ENCODE measurements around the gene MICAL2. TPM values are rescaled to one million over a fixed set of nuclear protein-coding genes. Genes with fewer than 3 reads are reported as not detected.

MICAL2 gene
- total RNA-seq, 2 experiments from 2014 or later, result 213 to 220 TPM

- ChIA-PET CTCF (interaction anchor here (0.5 to 2.1 kb wide), 7 partner anchors 9 to 119 kb away, joined by 3 to 8 read pairs (median 4); no protein-coding TSS in a partner anchor), POLR2A (interaction anchor here (0.9 to 2.0 kb wide), 5 partner anchors 12 to 73 kb away, joined by 3 to 8 read pairs (median 3); no protein-coding TSS in a partner anchor)
- H3K27ac Mint-ChIP-seq, result no peak overlapping the region
- peaks cover 48% of the 10 kb centered on the region for H3K4me1 Mint-ChIP-seq (ENCODE audit: low read depth)
- intact Hi-C loops (cut with micrococcal nuclease), result no loop called here
- peaks cover 23% of the 10 kb centered on the region for H3K36me3 Mint-ChIP-seq
- no peaks in the 10 kb centered on the region for H3K9me3 Mint-ChIP-seq
- H3K27me3 Mint-ChIP-seq, result no peaks in the 10 kb centered on the region
- no peak overlapping the region for H3K4me3 Mint-ChIP-seq
- no peak for DNase-seq
Measured at GRCh38 chr11:12163181-12163941, 53.0 kb downstream of the MICAL2 start.

GRCh38 chr11:12164061-12165014, 53.9 kb downstream of the MICAL2 start:
- no peak for DNase-seq
- peaks cover 39% of the 10 kb centered on the region for H3K4me1 Mint-ChIP-seq (ENCODE audit: low read depth)
- H3K27me3 Mint-ChIP-seq, result no peaks in the 10 kb centered on the region
- intact Hi-C loops (cut with micrococcal nuclease), result no loop called here
- H3K4me3 Mint-ChIP-seq, result no peak overlapping the region
- POLR2A ChIA-PET, result interaction anchor here (0.9 to 2.0 kb wide), 5 partner anchors 12 to 72 kb away, joined by 3 to 8 read pairs (median 3); no protein-coding TSS in a partner anchor
- CTCF ChIA-PET, result interaction anchor here (0.5 to 2.1 kb wide), 8 partner anchors 14 to 118 kb away, joined by 3 to 8 read pairs (median 4); no protein-coding TSS in a partner anchor
- H3K9me3 Mint-ChIP-seq, result no peaks in the 10 kb centered on the region
- H3K27ac Mint-ChIP-seq, result peak overlapping the region; percentile 15
- peaks cover 23% of the 10 kb centered on the region for H3K36me3 Mint-ChIP-seq

GRCh38 chr11:12165237-12165875, 55.0 kb downstream of the MICAL2 start:
- CTCF ChIA-PET, result interaction anchor here (0.7 to 3.0 kb wide), 4 partner anchors 59 to 118 kb away, joined by 3 to 8 read pairs (median 4); no protein-coding TSS in a partner anchor

GRCh38 chr11:12166299-12167060, 56.1 kb downstream of the MICAL2 start:
- peaks cover 34% of the 10 kb centered on the region for H3K4me1 Mint-ChIP-seq (ENCODE audit: low read depth)
- ChIA-PET POLR2A (interaction anchor here (0.9 to 1.1 kb wide), 4 partner anchors 9 to 27 kb away, joined by 3 to 5 read pairs (median 3); no protein-coding TSS in a partner anchor), CTCF (interaction anchor here (0.8 to 3.0 kb wide), 7 partner anchors 18 to 119 kb away, joined by 3 to 8 read pairs (median 4); no protein-coding TSS in a partner anchor)
- no peaks in the 10 kb centered on the region for H3K9me3 Mint-ChIP-seq
- peaks cover 30% of the 10 kb centered on the region for H3K36me3 Mint-ChIP-seq
- no peak for DNase-seq
- intact Hi-C loops (cut with micrococcal nuclease), result loop anchor here (1.0 kb wide), 3 partner anchors 9 to 24 kb away; no protein-coding TSS in a partner anchor
- H3K27ac Mint-ChIP-seq, result peak overlapping the region; percentile 75
- H3K4me3 Mint-ChIP-seq, result no peak overlapping the region
- H3K27me3 Mint-ChIP-seq, result no peaks in the 10 kb centered on the region

More at GRCh38 chr11:12165237-12165875, 55.0 kb downstream of the MICAL2 start:
- no peak for DNase-seq
- Mint-ChIP-seq H3K36me3 (peaks cover 27% of the 10 kb centered on the region), H3K4me1 (ENCODE audit: low read depth) (peaks cover 35% of the 10 kb centered on the region), H3K4me3 (no peak overlapping the region), H3K27ac (no peak overlapping the region), H3K9me3 (no peaks in the 10 kb centered on the region), H3K27me3 (no peaks in the 10 kb centered on the region)
- POLR2A ChIA-PET, result no interaction called here
- intact Hi-C loops (cut with micrococcal nuclease), result no loop called here

GRCh38 chr11:12167061-12168000, 56.9 kb downstream of the MICAL2 start:
- intact Hi-C loops (cut with micrococcal nuclease), result loop anchor here (1.0 kb wide), 3 partner anchors 10 to 23 kb away; no protein-coding TSS in a partner anchor

GRCh38 chr11:12168114-12168513, 57.7 kb downstream of the MICAL2 start:
- DNase-seq, result no peak
- Mint-ChIP-seq H3K4me3 (no peak overlapping the region), H3K27ac (no peak overlapping the region), H3K4me1 (ENCODE audit: low read depth) (peaks cover 40% of the 10 kb centered on the region), H3K36me3 (peaks cover 25% of the 10 kb centered on the region), H3K27me3 (no peaks in the 10 kb centered on the region), H3K9me3 (no peaks in the 10 kb centered on the region)
- POLR2A ChIA-PET, result interaction anchor here (0.8 to 1.3 kb wide), 2 partner anchors 11 to 18 kb away, joined by 3 to 5 read pairs; no protein-coding TSS in a partner anchor
- intact Hi-C loops (cut with micrococcal nuclease), result no loop called here
- CTCF ChIA-PET, result interaction anchor here (0.8 to 3.0 kb wide), 2 partner anchors 16 to 68 kb away, joined by 3 to 8 read pairs; no protein-coding TSS in a partner anchor

More at GRCh38 chr11:12167061-12168000, 56.9 kb downstream of the MICAL2 start:
- H3K27ac Mint-ChIP-seq, result peak overlapping the region; percentile 75
- H3K27me3 Mint-ChIP-seq, result no peaks in the 10 kb centered on the region
- no peaks in the 10 kb centered on the region for H3K9me3 Mint-ChIP-seq
- peaks cover 28% of the 10 kb centered on the region for H3K36me3 Mint-ChIP-seq
- CTCF ChIA-PET, result interaction anchor here (0.8 to 3.0 kb wide), 3 partner anchors 15 to 69 kb away, joined by 3 to 8 read pairs (median 5); no protein-coding TSS in a partner anchor
- POLR2A ChIA-PET, result interaction anchor here (0.8 to 1.3 kb wide), 4 partner anchors 11 to 23 kb away, joined by 3 to 5 read pairs (median 3); no protein-coding TSS in a partner anchor
- peaks cover 35% of the 10 kb centered on the region for H3K4me1 Mint-ChIP-seq (ENCODE audit: low read depth)
- peak; percentile 71 for DNase-seq
- no peak overlapping the region for H3K4me3 Mint-ChIP-seq

GRCh38 chr11:12169822-12170221, 59.4 kb downstream of the MICAL2 start:
- ChIA-PET POLR2A (no interaction called here), CTCF (no interaction called here)
- no peaks in the 10 kb centered on the region for H3K27me3 Mint-ChIP-seq
- intact Hi-C loops (cut with micrococcal nuclease), result no loop called here
- DNase-seq, result no peak
- H3K9me3 Mint-ChIP-seq, result no peaks in the 10 kb centered on the region
- H3K4me3 Mint-ChIP-seq, result no peak overlapping the region
- peaks cover 45% of the 10 kb centered on the region for H3K4me1 Mint-ChIP-seq (ENCODE audit: low read depth)
- peaks cover 19% of the 10 kb centered on the region for H3K36me3 Mint-ChIP-seq
- H3K27ac Mint-ChIP-seq, result peak overlapping the region; percentile 14

GRCh38 chr11:12170501-12170900, 60.1 kb downstream of the MICAL2 start:
- Mint-ChIP-seq H3K9me3 (no peaks in the 10 kb centered on the region), H3K4me3 (no peak overlapping the region), H3K27me3 (no peaks in the 10 kb centered on the region), H3K27ac (no peak overlapping the region), H3K36me3 (peaks cover 19% of the 10 kb centered on the region), H3K4me1 (ENCODE audit: low read depth) (peaks cover 50% of the 10 kb centered on the region)
- POLR2A ChIA-PET, result no interaction called here
- no peak for DNase-seq
- intact Hi-C loops (cut with micrococcal nuclease), result no loop called here
- CTCF ChIA-PET, result no interaction called here

- Mint-ChIP-seq H3K36me3 (peaks cover 19% of the 10 kb centered on the region), H3K4me1 (ENCODE audit: low read depth) (peaks cover 55% of the 10 kb centered on the region), H3K9me3 (no peaks in the 10 kb centered on the region), H3K4me3 (no peak overlapping the region), H3K27me3 (no peaks in the 10 kb centered on the region), H3K27ac (no peak overlapping the region)
- no peak for DNase-seq
- intact Hi-C loops (cut with micrococcal nuclease), result no loop called here
- ChIA-PET CTCF (no interaction called here), POLR2A (no interaction called here)
Measured at GRCh38 chr11:12170984-12171383, 60.6 kb downstream of the MICAL2 start.

GRCh38 chr11:12171921-12172320, 61.5 kb downstream of the MICAL2 start:
- no peak for DNase-seq
- Mint-ChIP-seq H3K4me1 (ENCODE audit: low read depth) (peaks cover 56% of the 10 kb centered on the region), H3K27me3 (no peaks in the 10 kb centered on the region), H3K9me3 (no peaks in the 10 kb centered on the region), H3K27ac (no peak overlapping the region), H3K36me3 (peaks cover 18% of the 10 kb centered on the region), H3K4me3 (no peak overlapping the region)
- ChIA-PET CTCF (interaction anchor here (0.9 to 1.2 kb wide), 2 partner anchors 9 to 11 kb away, joined by 3 read pairs; no protein-coding TSS in a partner anchor), POLR2A (interaction anchor here (1.4 kb wide), 1 partner anchor 25 kb away, joined by 3 read pairs; no protein-coding TSS in a partner anchor)
- intact Hi-C loops (cut with micrococcal nuclease), result no loop called here

All from activated CD4-positive, alpha-beta memory T cell treated with anti-CD3 and anti-CD28 coated beads for 36 hours (primary cell).